Left lung (tissue), 14 donors: ENCODE data around the gene KLF12. TPM values are rescaled to one million over a fixed set of nuclear protein-coding genes. Genes with fewer than 3 reads are reported as not detected.

Experiments
- ATAC-seq: fragments of 200-7000 bp; cut with Tn5 transposase; one replicate; pipeline ENCODE4 v1.9.1; 2020; ENCODE audit warnings: moderate library complexity
- DNase-seq, 4 donors: peaks; one replicate each; pipeline ENCODE4 v3.0.0-alpha.2; 2013 to 2020
- H3K27ac ChIP-seq, 2 donors: fragments of 200-600 bp; sonication (generic) in 1 of 2; one replicate each; pipeline versions ENCODE4 v1.5.0 to v1.8.0; 2020 to 2021
- H3K27me3 ChIP-seq, 2 donors: fragments of 200-600 bp; sonication (generic) in 1 of 2; one replicate each; pipeline versions ENCODE4 v1.5.0 to v1.8.0; 2020 to 2021
- H3K36me3 ChIP-seq, 2 donors: fragments of 200-600 bp; sonication (generic) in 1 of 2; one replicate each; pipeline versions ENCODE4 v1.5.0 to v1.8.0; 2020 to 2021
- H3K4me1 ChIP-seq, 2 donors: fragments of 200-600 bp; one replicate each; pipeline ENCODE4 v1.8.0; 2021
- H3K4me3 ChIP-seq, 2 donors: fragments of 200-600 bp; sonication (generic) in 1 of 2; one replicate each; pipeline versions ENCODE4 v1.5.0 to v1.8.0; 2020 to 2021; ENCODE audit warnings: mild to moderate bottlenecking in 1 of 2
- H3K9me3 ChIP-seq, 2 donors: fragments of 200-600 bp; sonication (generic) in 1 of 2; one replicate each; pipeline versions ENCODE4 v1.5.0 to v1.8.0; 2020 to 2021
- intact Hi-C, 2 donors: fragments of 100-400 bp; cut with DNase I; formaldehyde crosslinking; loops; one replicate each; pipeline versions ENCODE4 v1.11.2 to v1.14.2; 2022
- long read RNA-seq, 12 donors: library from polyadenylated mRNA in 2 of 12; unstranded in 2 of 12; transcript quantifications; one replicate each; pipeline ENCODE4 v2.0.0 and lab custom pipeline, GENCODE V29; 2019 to 2026
- polyA plus RNA-seq, 6 donors: library from polyadenylated mRNA; unstranded; fragments of 120-200 nt; gene quantifications; one replicate each; pipeline ENCODE4 v1.2.1, GENCODE V29; 2013; ENCODE audit not compliant: insufficient read length in 6 of 6
- total RNA-seq, 2 donors: library from RNA; stranded (reverse); fragmentation: NEBNext Ultra II Directional; extraction: Animal tissue kit (Norgen Biotek cat#: 25700); gene quantifications; one replicate each; pipeline ENCODE4 v1.2.1, GENCODE V29; 2021
- TF ChIP-seq, protein P1 (sequence below), 2 donors: fragments of 200-600 bp; sonication (generic) in 1 of 2; IDR thresholded peaks; one replicate each; pipeline versions ENCODE4 v1.5.0 to v1.8.0; 2021; ENCODE audit warnings: antibody characterized with exemption in 2 of 2
- donor health status: DM: no; HTN: yes; CAD: no.
- donor health status: DM: no; HTN: no; CAD: no.

Gene KLF12
- 10 to 100 TPM in 1 of 2 donors, 1 to 10 TPM in 1; 7.8 to 12.2 TPM for total RNA-seq
- polyA plus RNA-seq = 10 to 100 TPM; 21.6 to 27.7 (median 22.5) TPM
- long read RNA-seq, donor 1, partial matches to known transcripts = 0 of 5 reads
- long read RNA-seq, donor 1, other reads (novel, unspliced or antisense) = 5 of 5 reads
- long read RNA-seq, donor 2 = 0 reads
- long read RNA-seq, donor 3 = 0 reads
- long read RNA-seq, donor 4, partial matches to known transcripts = 1 of 1 reads
- long read RNA-seq, donor 4, other reads (novel, unspliced or antisense) = 0 of 1 reads
- long read RNA-seq, donor 5 = 0 reads
- long read RNA-seq, donor 6 = 0 reads
- long read RNA-seq, donor 7 = 0 reads
- long read RNA-seq, donor 8 = 0 reads
- long read RNA-seq, donor 9 = 0 reads
- long read RNA-seq, donor 10 = 0 reads
- long read RNA-seq, donor 11 = 0 reads
- long read RNA-seq, donor 12 = 0 reads

GRCh38 chr13:74134221-74134776, at the start of gene KLF12:
Gene KLF12 (minus strand): TSS chr13:74134404.
- peak within 1 kb of the TSS; percentile 83 to 94 for H3K27ac ChIP-seq
- H3K9me3 ChIP-seq = no peaks in the 10 kb centered on the region
- H3K27me3 ChIP-seq = peaks cover 0 to 61% of the 10 kb centered on the region in 2 donors
- no peaks in the 10 kb centered on the region for H3K36me3 ChIP-seq
- intact Hi-C loops = no loop called here
- TF ChIP-seq, protein P1, sequence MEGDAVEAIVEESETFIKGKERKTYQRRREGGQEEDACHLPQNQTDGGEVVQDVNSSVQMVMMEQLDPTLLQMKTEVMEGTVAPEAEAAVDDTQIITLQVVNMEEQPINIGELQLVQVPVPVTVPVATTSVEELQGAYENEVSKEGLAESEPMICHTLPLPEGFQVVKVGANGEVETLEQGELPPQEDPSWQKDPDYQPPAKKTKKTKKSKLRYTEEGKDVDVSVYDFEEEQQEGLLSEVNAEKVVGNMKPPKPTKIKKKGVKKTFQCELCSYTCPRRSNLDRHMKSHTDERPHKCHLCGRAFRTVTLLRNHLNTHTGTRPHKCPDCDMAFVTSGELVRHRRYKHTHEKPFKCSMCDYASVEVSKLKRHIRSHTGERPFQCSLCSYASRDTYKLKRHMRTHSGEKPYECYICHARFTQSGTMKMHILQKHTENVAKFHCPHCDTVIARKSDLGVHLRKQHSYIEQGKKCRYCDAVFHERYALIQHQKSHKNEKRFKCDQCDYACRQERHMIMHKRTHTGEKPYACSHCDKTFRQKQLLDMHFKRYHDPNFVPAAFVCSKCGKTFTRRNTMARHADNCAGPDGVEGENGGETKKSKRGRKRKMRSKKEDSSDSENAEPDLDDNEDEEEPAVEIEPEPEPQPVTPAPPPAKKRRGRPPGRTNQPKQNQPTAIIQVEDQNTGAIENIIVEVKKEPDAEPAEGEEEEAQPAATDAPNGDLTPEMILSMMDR (IDR thresholded peaks at IDR 0.05) = no peak
- ATAC-seq (peak; percentile 84), DNase-seq (peak; percentile 86 to 95 (median 89))
- peaks cover 4 to 30% of the 10 kb centered on the region in 2 donors for H3K4me1 ChIP-seq
- peak within 1 kb of the TSS; percentile 73 to 82 for H3K4me3 ChIP-seq

DNA sequence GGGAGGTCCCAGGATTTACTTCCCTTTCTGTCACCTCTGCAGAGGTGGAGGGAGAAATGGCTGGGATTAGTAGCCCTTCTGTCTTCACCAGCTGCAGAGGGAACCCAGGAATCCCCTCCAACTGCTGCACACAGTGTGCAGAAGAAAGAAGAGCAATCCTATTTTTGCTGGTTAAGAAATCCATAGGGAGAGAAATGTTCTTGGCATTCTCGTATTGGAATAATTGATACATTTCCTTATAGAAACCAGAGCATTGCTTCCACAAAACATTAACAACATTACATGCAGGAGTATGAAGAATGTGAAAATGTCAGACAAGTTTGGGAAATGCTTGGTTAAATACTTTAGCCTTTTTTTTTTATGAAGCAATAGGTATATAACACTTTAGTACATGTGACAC, 48.3 kb upstream of the KLF12 start:
- DNase-seq (no peak), ATAC-seq (no peak)
- Histone ChIP-seq H3K4me1 (no peaks in the 10 kb centered on the region), H3K27me3 (no peaks in the 10 kb centered on the region), H3K9me3 (no peaks in the 10 kb centered on the region), H3K4me3 (no peak overlapping the region), H3K27ac (no peak overlapping the region), H3K36me3 (no peaks in the 10 kb centered on the region)
- TF ChIP-seq, protein P1 (IDR thresholded peaks at IDR 0.05) = no peak
- intact Hi-C loops = no loop called here

DNA sequence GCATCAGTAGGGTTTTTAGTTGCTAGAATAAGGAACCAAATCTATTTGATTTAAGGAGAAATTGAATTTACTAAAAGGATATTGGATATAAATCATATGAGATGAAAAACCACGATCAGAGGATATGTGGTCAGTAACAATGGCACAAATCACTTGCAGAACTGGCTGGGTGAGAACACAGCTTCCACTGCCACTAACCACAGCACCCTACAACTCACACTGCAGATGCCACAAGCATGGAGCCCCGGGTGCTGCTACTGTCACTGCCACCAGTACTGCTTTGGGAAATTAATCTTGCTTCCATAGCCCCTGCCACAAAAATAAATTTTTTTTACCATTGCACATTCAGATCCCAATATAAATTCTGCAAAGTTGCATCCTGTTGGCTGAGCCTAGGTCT, 40.6 kb upstream of the KLF12 start:
- ATAC-seq = no peak
- TF ChIP-seq, protein P1 (IDR thresholded peaks at IDR 0.05) = no peak
- H3K4me3 ChIP-seq = no peak overlapping the region

DNA sequence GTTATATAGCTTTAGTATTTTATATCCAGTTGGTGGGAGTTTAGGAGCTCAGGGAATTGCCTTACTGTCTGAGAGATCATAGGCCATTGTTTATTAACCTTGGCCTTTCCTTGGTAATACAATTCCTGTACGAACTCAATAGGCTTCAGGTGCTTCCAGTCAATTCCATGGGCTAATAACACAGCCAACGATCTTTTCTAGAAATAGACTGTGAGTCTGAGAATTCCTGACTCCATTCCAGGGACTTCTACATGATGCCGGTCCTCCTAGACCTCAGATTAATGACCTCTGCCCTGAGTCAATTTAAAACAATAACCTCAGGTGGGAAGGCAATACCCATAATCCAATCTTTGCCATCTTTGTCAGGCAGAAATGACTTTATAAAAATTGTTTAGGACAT, 39.6 kb upstream of the KLF12 start:
- intact Hi-C loops = no loop called here
- Histone ChIP-seq H3K27me3 (no peaks in the 10 kb centered on the region), H3K27ac (no peak overlapping the region), H3K4me3 (no peak overlapping the region), H3K36me3 (no peaks in the 10 kb centered on the region), H3K4me1 (no peaks in the 10 kb centered on the region), H3K9me3 (no peaks in the 10 kb centered on the region)
- ATAC-seq (no peak), DNase-seq (no peak)
- TF ChIP-seq, protein P1 (IDR thresholded peaks at IDR 0.05) = no peak

More for the DNA sequence above, 40.6 kb upstream of the KLF12 start:
- no peak overlapping the region for H3K27ac ChIP-seq
- no peaks in the 10 kb centered on the region for H3K9me3 ChIP-seq
- H3K27me3 ChIP-seq = no peaks in the 10 kb centered on the region
- no peaks in the 10 kb centered on the region for H3K36me3 ChIP-seq
- DNase-seq = no peak
- H3K4me1 ChIP-seq = no peaks in the 10 kb centered on the region
- intact Hi-C loops = no loop called here

DNA sequence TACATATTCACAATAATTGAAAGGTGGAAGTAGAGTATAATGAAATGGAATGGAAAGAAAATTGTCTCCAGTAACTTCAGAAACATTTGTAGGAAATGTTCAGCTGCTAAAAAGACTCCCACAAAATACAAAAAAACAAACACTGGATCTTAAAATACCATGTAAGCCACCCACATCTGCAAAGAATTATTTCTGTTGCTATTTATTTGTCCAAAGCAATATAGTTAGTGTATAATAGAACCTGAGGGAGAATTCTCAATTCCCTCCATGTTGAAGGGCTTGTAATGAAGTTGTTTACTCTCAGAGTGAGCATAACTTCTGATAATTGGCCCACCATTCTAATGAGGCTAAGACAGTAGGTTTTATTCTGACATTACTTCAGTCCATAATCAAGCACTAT, 37.4 kb upstream of the KLF12 start:
- intact Hi-C loops = no loop called here
- H3K4me1 ChIP-seq = no peaks in the 10 kb centered on the region
- ATAC-seq (no peak), DNase-seq (no peak)
- TF ChIP-seq, protein P1 (IDR thresholded peaks at IDR 0.05) = no peak
- no peaks in the 10 kb centered on the region for H3K36me3 ChIP-seq
- no peaks in the 10 kb centered on the region for H3K9me3 ChIP-seq
- H3K27ac ChIP-seq = no peak overlapping the region
- no peaks in the 10 kb centered on the region for H3K27me3 ChIP-seq
- H3K4me3 ChIP-seq = no peak overlapping the region
